Measurements from ENCODE around the gene FBXO36. TPM values are rescaled to one million over a fixed set of nuclear protein-coding genes. Genes with fewer than 3 reads are reported as not detected.
"Not testable (repeated sequence)": the region's sequence is repeated elsewhere in the genome, so short reads cannot be mapped to it uniquely, and the experiment has no call there.

Gene FBXO36
- total and polyA plus RNA-seq, 2 experiments from 2014 or later, result 5.8 to 7.6 TPM

DNA sequence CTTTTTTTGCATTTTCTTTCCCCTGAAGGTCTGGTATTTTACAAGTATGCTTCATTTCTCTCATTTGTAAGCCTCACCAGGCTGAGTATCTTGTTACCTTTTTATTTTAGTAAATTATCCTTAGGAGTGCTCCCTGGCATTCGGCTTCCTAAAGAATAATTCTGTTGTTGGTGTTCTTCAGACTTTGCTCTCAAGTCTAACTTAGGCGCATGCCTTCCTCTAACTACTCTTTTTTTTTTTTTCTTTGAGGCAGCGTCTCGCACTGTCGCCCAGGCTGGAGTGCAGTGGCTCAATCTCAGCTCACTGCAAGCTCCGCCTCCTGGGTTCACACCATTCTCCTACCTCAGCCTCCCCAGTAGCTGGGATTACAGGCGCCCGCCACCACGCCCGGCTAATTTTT lies 2.2 kb downstream of the FBXO36 start:
- H3K4me3 Mint-ChIP-seq, ATAC-seq: not testable (repeated sequence)

DNA sequence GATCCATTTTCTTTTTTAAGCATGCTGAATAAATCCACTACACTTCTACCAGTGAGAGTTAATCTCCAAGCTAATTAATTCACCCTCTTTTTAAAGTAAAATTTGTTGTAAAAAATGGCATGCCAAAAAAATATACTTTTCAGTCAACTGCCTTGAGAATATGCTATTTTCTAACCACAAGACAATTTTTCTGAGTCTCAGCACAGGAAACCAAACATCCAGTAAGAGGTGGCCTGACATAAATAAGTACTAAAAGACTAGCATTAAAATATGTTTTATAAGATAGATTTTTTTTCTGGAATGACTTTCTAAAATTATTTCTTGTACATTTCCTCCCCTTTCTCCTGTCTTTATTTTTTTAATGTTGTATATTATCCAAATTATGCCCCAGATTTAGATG lies 2.9 kb downstream of the FBXO36 start:
- Histone ChIP-seq H3F3A (replicated peaks; ENCODE audit: low read depth) (peaks cover 15% of the 10 kb centered on the region; the same call in 1 of the 2 replicates), H3K79me2 (replicated peaks; ENCODE audit: insufficient read depth) (peaks cover 58% of the 10 kb centered on the region), H3K4me3 (no peak overlapping the region), H3K36me3 (ENCODE audit: insufficient read depth) (no peaks in the 10 kb centered on the region), H3K27ac (ENCODE audit: low read depth) (no peak overlapping the region), H3K4me1 (ENCODE audit: insufficient read depth) (peaks cover 5% of the 10 kb centered on the region), H2AFZ (no peak overlapping the region), H3K4me2 (no peak overlapping the region), H3K27me3 (ENCODE audit: insufficient read depth) (no peaks in the 10 kb centered on the region), H3K9me2 (ENCODE audit: insufficient read depth) (no peaks in the 10 kb centered on the region), H4K20me1 (replicated peaks; ENCODE audit: insufficient read depth) (no peaks in the 10 kb centered on the region)
- DNase-seq (ENCODE audit: low spot score), result no peak
- Mint-ChIP-seq H3K36me3 (ENCODE audit: low read depth) (no peaks in the 10 kb centered on the region), H3K9me3 (no peaks in the 10 kb centered on the region), H3K27ac (no peak overlapping the region), H3K27me3 (ENCODE audit: insufficient read depth, low read depth, poor library complexity) (peaks cover 11% of the 10 kb centered on the region), H3K4me1 (peaks cover 4% of the 10 kb centered on the region; the same call in 2 of the 3 replicates), H3K4me3 (no peak overlapping the region)
- no peak for ATAC-seq
- TF ChIP-seq STAT1 (IDR thresholded peaks at IDR 0.05; ENCODE audit: unreplicated experiment) (no peak), REST (IDR thresholded peaks at IDR 0.05; ENCODE audit: unreplicated experiment) (no peak), EZH2phosphoT487 (IDR thresholded peaks at IDR 0.05; ENCODE audit: unreplicated experiment) (no peak), ZNF331 (CRISPR knock-in tag; IDR thresholded peaks at IDR 0.05; ENCODE audit: low read depth) (no peak), EZH2 (IDR thresholded peaks at IDR 0.05; ENCODE audit: low read depth, unreplicated experiment) (no peak), JUNB (IDR thresholded peaks at IDR 0.05; ENCODE audit: unreplicated experiment) (no peak), ETS1 (IDR thresholded peaks at IDR 0.05) (no peak), CTCF (conservative IDR thresholded peaks at IDR 0.05; ENCODE audit: low read depth in 2 of 2) (no peak), POLR2AphosphoS5 (IDR thresholded peaks at IDR 0.05; ENCODE audit: low read depth) (no peak), ZNF114 (CRISPR knock-in tag; IDR thresholded peaks at IDR 0.05) (no peak)

More for the DNA sequence above, 2.2 kb downstream of the FBXO36 start:
- not testable (repeated sequence) for DNase-seq (ENCODE audit: low spot score); H4K20me1 ChIP-seq (replicated peaks; ENCODE audit: insufficient read depth); H3K9me2 ChIP-seq (ENCODE audit: insufficient read depth); H3K27ac Mint-ChIP-seq; H2AFZ ChIP-seq; H3K4me3 ChIP-seq; H3K27ac ChIP-seq (ENCODE audit: low read depth); H3K9me3 Mint-ChIP-seq; H3K36me3 Mint-ChIP-seq (ENCODE audit: low read depth); H3K36me3 ChIP-seq (ENCODE audit: insufficient read depth); H3K27me3 ChIP-seq (ENCODE audit: insufficient read depth); H3K4me2 ChIP-seq
- H3K79me2 ChIP-seq (replicated peaks; ENCODE audit: insufficient read depth), result peaks cover 65% of the 10 kb centered on the region
- H3F3A ChIP-seq (replicated peaks; ENCODE audit: low read depth), result peaks cover 15% of the 10 kb centered on the region; the same call in 1 of the 2 replicates
- Mint-ChIP-seq H3K4me1 (peaks cover 11% of the 10 kb centered on the region), H3K27me3 (ENCODE audit: insufficient read depth, low read depth, poor library complexity) (peaks cover 14% of the 10 kb centered on the region)
- peaks cover 11% of the 10 kb centered on the region for H3K4me1 ChIP-seq (ENCODE audit: insufficient read depth)
